NT2/D1 (cell line): ENCODE data around the gene EIF3F.
A peak's percentile ranks its signal among the peaks of the same experiment; 100 is the strongest.

ENCODE experiments used
- DNase-seq: peaks from one replicate; pipeline ENCODE4 v3.0.0-alpha.2; 2011; ENCODE audit warnings: low read depth, low spot score
- H3K27me3 ChIP-seq: 2 replicates; pipeline ENCODE4 v1.6.0; 2011; ENCODE audit warnings: mild to moderate bottlenecking; ENCODE audit not compliant: insufficient read length, insufficient read depth
- H3K36me3 ChIP-seq: 2 replicates; pipeline ENCODE4 v1.6.1; 2011; ENCODE audit warnings: mild to moderate bottlenecking, low read length, mixed read lengths; ENCODE audit not compliant: insufficient read depth, insufficient read length
- H3K4me1 ChIP-seq: 2 replicates; pipeline ENCODE4 v1.5.1; 2011; ENCODE audit not compliant: insufficient read depth, insufficient read length
- H3K4me3 ChIP-seq: 2 replicates; pipeline ENCODE4 v1.5.1; 2011; ENCODE audit warnings: low read depth; ENCODE audit not compliant: insufficient read length
- H3K9ac ChIP-seq: 2 replicates; pipeline ENCODE4 v1.6.0; 2011; ENCODE audit warnings: low read depth; ENCODE audit not compliant: insufficient read length
- H3K9me3 ChIP-seq: 2 replicates; pipeline ENCODE4 v1.5.1; 2011; ENCODE audit warnings: mild to moderate bottlenecking, low read length; ENCODE audit not compliant: insufficient read depth
- SUZ12 ChIP-seq: IDR thresholded peaks from 2 replicates; pipeline ENCODE4 v1.6.1; 2011; ENCODE audit not compliant: insufficient read length, insufficient read depth; ENCODE audit errors: extremely low read depth
- YY1 ChIP-seq: IDR thresholded peaks from 2 replicates; pipeline ENCODE4 v1.6.1; 2011; ENCODE audit not compliant: insufficient read length, insufficient read depth
- ZNF274 ChIP-seq: IDR thresholded peaks from 2 replicates; pipeline ENCODE4 v1.6.1; 2011; ENCODE audit warnings: mild to moderate bottlenecking, low read depth, low read length

Gene EIF3F

GRCh38 chr11:7986768-7987559, at the start of gene EIF3F:
EIF3F (plus strand) TSS chr11:7987337; CDS start chr11:7987353, 16 bp downstream.
- peak; percentile 98 for DNase-seq
- H3K4me1 ChIP-seq = no peaks in the 10 kb centered on the region

DNA sequence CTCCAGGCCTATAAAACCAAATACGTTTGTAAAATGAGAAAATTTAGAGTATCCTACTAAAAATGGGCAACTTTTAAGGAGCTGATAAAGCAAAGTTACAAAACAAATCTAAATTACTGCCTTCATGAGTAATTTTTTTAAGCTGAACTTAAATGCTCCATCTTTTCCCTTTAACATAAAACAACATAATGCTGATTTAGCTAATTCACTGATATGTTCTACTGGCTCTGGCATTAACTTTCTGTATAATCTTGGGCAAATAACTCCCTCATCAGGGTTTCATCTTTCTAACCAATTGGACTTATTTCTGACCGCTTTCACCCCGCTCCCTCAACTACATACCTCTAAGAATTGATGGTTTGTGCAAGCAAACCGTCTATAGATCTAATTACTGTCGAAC, 46.0 kb upstream of the EIF3F start:
- no peak for DNase-seq
- Histone ChIP-seq H3K4me3 (no peak overlapping the region), H3K36me3 (no peaks in the 10 kb centered on the region), H3K9ac (no peak overlapping the region), H3K9me3 (peaks cover 31% of the 10 kb centered on the region), H3K27me3 (no peaks in the 10 kb centered on the region), H3K4me1 (no peaks in the 10 kb centered on the region)
- TF ChIP-seq ZNF274 (no peak), YY1 (no peak), SUZ12 (no peak)

More at GRCh38 chr11:7986768-7987559, at the start of gene EIF3F:
- peaks cover 37% of the 10 kb centered on the region for H3K36me3 ChIP-seq
- peak within 1 kb of the TSS; percentile 84 for H3K9ac ChIP-seq
- H3K4me3 ChIP-seq = peak within 1 kb of the TSS; percentile 75
- H3K9me3 ChIP-seq = no peaks in the 10 kb centered on the region
- no peak for TF ChIP-seq SUZ12
- TF ChIP-seq YY1 = peak; percentile 77
- no peak for TF ChIP-seq ZNF274
- no peaks in the 10 kb centered on the region for H3K27me3 ChIP-seq

DNA sequence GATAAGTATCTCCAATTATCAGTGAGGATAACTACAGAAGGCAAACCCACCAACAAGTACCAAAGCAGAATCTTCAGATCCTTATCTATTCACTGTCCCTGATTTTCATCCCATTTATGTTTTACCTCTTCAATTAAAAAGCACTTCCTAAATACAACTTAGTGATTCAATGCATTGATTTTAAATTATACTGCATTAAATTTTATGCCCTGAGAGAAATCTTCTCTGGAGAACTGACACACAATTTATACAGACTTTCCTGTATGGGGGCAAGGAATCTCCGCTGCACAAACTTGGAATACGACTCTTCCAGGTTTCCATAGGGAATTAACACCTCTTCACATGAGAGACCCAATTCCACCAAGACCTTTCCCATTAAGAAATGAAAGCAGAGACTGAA, 45.5 kb upstream of the EIF3F start, which contains the start of gene OR10A3:
OR10A3 (minus strand) TSS at position 101 of the 400 bp plus-strand sequence. CDS start 2,188 bp downstream, outside the sequence.
- no peak within 1 kb of the TSS for H3K4me3 ChIP-seq
- DNase-seq = no peak
- H3K9me3 ChIP-seq = peaks cover 31% of the 10 kb centered on the region
- TF ChIP-seq ZNF274 = no peak
- TF ChIP-seq SUZ12 = no peak
- no peak for TF ChIP-seq YY1
- H3K4me1 ChIP-seq = no peaks in the 10 kb centered on the region
- no peaks in the 10 kb centered on the region for H3K36me3 ChIP-seq
- H3K27me3 ChIP-seq = no peaks in the 10 kb centered on the region
- no peak within 1 kb of the TSS for H3K9ac ChIP-seq

GRCh38 chr11:7944123-7944522, 43.0 kb upstream of the EIF3F start:
- no peak for DNase-seq
- Histone ChIP-seq H3K36me3 (no peaks in the 10 kb centered on the region), H3K4me3 (no peak overlapping the region), H3K9me3 (peaks cover 31% of the 10 kb centered on the region), H3K4me1 (no peaks in the 10 kb centered on the region), H3K27me3 (no peaks in the 10 kb centered on the region), H3K9ac (no peak overlapping the region)
- no peak for TF ChIP-seq SUZ12
- no peak for TF ChIP-seq YY1
- TF ChIP-seq ZNF274 = no peak

- TF ChIP-seq YY1 (no peak), SUZ12 (no peak), ZNF274 (no peak)
- no peaks in the 10 kb centered on the region for H3K4me1 ChIP-seq
- peaks cover 4% of the 10 kb centered on the region; the same call in 1 of the 2 replicates for H3K9me3 ChIP-seq
- no peaks in the 10 kb centered on the region for H3K27me3 ChIP-seq
- H3K9ac ChIP-seq = no peak overlapping the region
- DNase-seq = no peak
- no peaks in the 10 kb centered on the region for H3K36me3 ChIP-seq
- no peak overlapping the region for H3K4me3 ChIP-seq
Observed at GRCh38 chr11:7949934-7950333, 37.2 kb upstream of the EIF3F start.

- no peaks in the 10 kb centered on the region for H3K9me3 ChIP-seq
- TF ChIP-seq SUZ12 (no peak), ZNF274 (no peak), YY1 (no peak)
- H3K4me3 ChIP-seq = no peak overlapping the region
- no peaks in the 10 kb centered on the region for H3K4me1 ChIP-seq
- no peaks in the 10 kb centered on the region for H3K27me3 ChIP-seq
- no peak for DNase-seq
- no peak overlapping the region for H3K9ac ChIP-seq
- no peaks in the 10 kb centered on the region for H3K36me3 ChIP-seq
Observed at GRCh38 chr11:7955191-7955590, 31.9 kb upstream of the EIF3F start.

DNA sequence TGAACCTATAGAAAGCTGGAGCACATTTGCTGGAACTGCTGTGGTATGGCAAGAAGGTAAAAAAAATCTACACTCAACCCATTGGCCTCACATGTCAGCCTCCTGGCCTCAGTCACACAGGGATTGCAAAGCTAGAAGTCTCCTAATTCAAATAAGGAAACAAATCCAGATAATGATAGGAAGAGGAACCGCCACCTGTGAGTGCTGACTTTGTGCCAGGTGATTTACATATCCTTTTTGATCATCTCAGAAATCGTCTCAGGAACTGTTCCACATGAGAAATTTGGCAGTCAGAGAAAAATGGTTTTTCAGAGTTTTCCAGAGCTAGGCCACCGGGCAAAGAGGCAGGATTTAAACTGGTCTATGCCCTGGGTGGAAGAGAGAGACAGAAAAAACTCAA, 22.9 kb upstream of the EIF3F start:
- Histone ChIP-seq H3K36me3 (no peaks in the 10 kb centered on the region), H3K9me3 (no peaks in the 10 kb centered on the region; the same call in 1 of the 2 replicates), H3K9ac (no peak overlapping the region), H3K27me3 (no peaks in the 10 kb centered on the region), H3K4me3 (no peak overlapping the region), H3K4me1 (no peaks in the 10 kb centered on the region)
- no peak for TF ChIP-seq SUZ12
- no peak for TF ChIP-seq ZNF274
- no peak for TF ChIP-seq YY1
- DNase-seq = no peak
